ENCODE measurements around the gene SMIM36. TPM values are rescaled to one million over a fixed set of nuclear protein-coding genes. Genes with fewer than 3 reads are reported as not detected.
A peak's percentile ranks its signal among the peaks of the same experiment; 100 is the strongest.

The SMIM36 gene
- total RNA-seq: not detected

DNA sequence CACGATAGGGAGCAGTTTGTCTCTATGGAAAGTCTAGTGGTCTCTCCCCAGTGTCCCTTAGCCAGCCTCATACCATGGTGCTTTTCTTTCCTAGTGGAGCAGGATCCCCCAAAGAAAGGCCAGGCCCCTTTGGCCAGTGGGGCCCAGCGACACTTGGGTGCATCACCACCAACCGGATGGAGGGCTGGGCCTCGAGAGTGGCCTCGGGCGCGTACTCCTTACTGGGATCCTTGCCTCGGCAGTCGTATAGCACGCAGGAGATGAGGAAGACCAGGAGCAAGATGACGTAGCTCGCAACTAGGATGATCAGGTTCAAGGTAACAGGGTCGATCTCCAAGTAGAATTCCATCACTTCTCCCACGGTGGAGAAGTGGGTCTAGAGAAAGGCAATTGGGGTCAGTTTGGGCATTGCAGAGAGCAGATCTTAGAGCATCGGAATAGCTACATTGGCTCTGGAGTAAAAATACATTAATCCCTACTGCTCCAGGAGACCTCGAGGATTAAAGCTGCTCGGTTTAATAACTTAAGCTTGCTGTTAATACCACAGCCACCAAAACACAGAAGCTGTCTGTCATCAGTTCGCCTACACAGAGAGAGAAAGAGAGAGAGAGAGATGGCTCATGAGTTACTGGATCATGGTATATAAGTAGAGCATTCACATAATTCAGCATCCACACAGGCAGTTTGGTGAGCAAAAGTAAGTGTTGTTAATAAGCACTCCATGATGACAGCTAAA, at the start of gene SMIM36:
Gene SMIM36 (minus strand): TSS at position 467 of the 736 bp plus-strand sequence.
- Histone ChIP-seq H3K9me3 (no peaks in the 10 kb centered on the region), H3K36me3 (no peaks in the 10 kb centered on the region), H3K4me1 (no peaks in the 10 kb centered on the region), H3K27ac (no peak within 1 kb of the TSS), H3K27me3 (no peaks in the 10 kb centered on the region), H3K4me3 (no peak within 1 kb of the TSS)
- TF ChIP-seq, protein P1, sequence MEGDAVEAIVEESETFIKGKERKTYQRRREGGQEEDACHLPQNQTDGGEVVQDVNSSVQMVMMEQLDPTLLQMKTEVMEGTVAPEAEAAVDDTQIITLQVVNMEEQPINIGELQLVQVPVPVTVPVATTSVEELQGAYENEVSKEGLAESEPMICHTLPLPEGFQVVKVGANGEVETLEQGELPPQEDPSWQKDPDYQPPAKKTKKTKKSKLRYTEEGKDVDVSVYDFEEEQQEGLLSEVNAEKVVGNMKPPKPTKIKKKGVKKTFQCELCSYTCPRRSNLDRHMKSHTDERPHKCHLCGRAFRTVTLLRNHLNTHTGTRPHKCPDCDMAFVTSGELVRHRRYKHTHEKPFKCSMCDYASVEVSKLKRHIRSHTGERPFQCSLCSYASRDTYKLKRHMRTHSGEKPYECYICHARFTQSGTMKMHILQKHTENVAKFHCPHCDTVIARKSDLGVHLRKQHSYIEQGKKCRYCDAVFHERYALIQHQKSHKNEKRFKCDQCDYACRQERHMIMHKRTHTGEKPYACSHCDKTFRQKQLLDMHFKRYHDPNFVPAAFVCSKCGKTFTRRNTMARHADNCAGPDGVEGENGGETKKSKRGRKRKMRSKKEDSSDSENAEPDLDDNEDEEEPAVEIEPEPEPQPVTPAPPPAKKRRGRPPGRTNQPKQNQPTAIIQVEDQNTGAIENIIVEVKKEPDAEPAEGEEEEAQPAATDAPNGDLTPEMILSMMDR (IDR thresholded peaks at IDR 0.05): no peak
- no peak for DNase-seq (ENCODE audit: low spot score in 2 of 2)
- intact Hi-C loops (cut with DNase I): loop anchor here (10.0 kb wide), 1 partner anchor 166 kb away; no protein-coding TSS in a partner anchor

DNA sequence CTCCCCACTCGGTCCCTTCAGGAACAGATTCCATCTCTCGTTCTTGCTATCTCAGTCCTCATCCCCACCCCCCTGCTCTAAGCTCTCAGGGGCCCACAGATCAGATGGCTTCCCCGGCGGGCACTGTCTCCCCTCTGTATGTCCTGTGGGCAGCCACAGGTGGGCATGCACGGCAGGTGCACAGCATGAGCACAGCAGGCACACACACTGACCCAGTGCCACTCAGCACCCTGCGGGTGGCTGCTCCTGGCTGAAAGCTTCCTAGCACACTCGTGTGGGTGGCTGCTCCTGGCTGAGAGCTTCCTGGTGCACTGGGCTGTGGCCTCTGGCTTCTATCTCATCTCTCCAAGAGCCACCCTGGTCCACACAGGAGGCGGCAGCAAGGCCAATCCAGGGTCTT, 44.5 kb upstream of the SMIM36 start:
- TF ChIP-seq, protein P1 (IDR thresholded peaks at IDR 0.05): no peak
- intact Hi-C loops (cut with DNase I): no loop called here
- H3K9me3 ChIP-seq: no peaks in the 10 kb centered on the region
- no peaks in the 10 kb centered on the region for H3K4me1 ChIP-seq
- DNase-seq (ENCODE audit: low spot score in 2 of 2): no peak
- no peaks in the 10 kb centered on the region for H3K27me3 ChIP-seq
- no peaks in the 10 kb centered on the region for H3K36me3 ChIP-seq
- no peak overlapping the region for H3K27ac ChIP-seq
- no peak overlapping the region for H3K4me3 ChIP-seq

DNA sequence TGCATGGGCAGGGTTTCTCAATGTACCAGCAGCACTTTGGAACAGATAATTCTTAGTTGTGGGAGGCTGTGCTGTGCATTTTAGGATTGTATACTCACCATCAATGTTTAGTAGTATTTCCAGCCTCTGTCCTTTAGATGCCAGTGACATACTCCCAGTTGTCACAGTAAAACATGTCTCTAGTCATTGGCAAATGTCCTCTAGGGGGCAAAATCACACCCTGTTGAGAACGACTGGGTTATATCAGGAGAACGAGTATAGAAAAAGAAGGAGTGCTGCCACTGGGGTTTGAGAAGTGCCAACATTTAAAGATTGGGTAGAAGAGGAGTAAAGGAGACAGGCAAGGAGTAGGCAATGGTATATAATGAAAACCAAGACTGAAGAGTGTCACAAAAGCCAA, 37.9 kb upstream of the SMIM36 start:
- Histone ChIP-seq H3K4me3 (no peak overlapping the region), H3K27ac (no peak overlapping the region), H3K36me3 (no peaks in the 10 kb centered on the region), H3K9me3 (no peaks in the 10 kb centered on the region), H3K4me1 (no peaks in the 10 kb centered on the region), H3K27me3 (no peaks in the 10 kb centered on the region)
- TF ChIP-seq, protein P1 (IDR thresholded peaks at IDR 0.05): peak in 1 of 3 experiments; percentile 11
- intact Hi-C loops (cut with DNase I): no loop called here
- DNase-seq (ENCODE audit: low spot score in 2 of 2): no peak

DNA sequence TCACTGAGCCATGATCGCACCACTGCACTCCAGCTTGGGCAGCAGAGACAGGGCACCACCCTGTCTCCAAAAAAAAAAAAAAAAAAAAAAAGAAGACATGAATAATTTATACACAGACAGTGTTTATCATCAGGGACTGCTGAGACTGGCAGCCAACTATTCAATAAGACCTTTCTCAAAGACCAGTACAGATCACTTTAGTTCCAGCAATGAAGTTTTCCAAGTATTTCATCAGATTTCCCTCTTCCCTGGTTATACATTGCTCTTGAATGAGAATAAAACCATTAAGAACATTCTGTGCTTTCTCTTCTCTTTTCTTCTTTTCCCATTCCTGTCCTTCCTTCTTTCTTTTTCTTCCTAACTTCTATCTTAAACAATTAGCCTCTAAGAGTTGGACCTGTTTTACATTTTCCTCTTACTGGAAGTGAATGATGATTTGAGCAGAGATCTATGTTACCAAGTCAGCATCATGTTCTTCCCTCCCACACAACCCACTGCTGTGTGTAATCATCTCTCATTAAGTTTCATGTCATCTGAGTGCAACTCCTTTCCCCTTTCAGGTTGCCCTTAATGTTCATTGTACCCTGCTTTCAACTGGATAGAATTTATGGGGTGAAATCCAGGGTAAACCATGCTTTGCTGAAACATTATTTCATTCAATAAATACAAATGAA, 35.9 kb upstream of the SMIM36 start:
- Histone ChIP-seq H3K9me3 (no peaks in the 10 kb centered on the region), H3K4me3 (no peak overlapping the region), H3K4me1 (no peaks in the 10 kb centered on the region), H3K27me3 (no peaks in the 10 kb centered on the region), H3K36me3 (no peaks in the 10 kb centered on the region), H3K27ac (no peak overlapping the region)
- TF ChIP-seq, protein P1 (IDR thresholded peaks at IDR 0.05): no peak
- no peak for DNase-seq (ENCODE audit: low spot score in 2 of 2)
- intact Hi-C loops (cut with DNase I): no loop called here

DNA sequence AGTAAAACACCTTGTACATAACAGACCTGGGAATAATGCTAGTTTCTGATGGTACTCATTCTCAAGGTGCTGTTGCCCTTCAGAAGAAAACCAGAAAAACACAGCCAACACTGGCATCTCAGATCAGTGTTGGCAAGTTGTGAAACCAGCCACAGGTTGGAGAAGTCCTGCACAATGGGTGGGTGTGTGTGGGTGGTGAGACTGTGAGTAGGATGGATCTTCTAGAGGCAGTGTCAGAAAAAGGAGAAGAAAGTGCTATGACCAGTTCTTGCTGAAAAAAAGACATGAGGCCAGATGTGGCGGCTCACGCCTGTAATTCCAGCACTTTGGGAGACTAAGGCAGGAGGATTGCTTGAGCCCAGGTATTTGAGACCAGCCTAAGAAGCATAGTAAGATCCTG, 35.2 kb upstream of the SMIM36 start:
- no peak overlapping the region for H3K27ac ChIP-seq
- intact Hi-C loops (cut with DNase I): no loop called here
- no peaks in the 10 kb centered on the region for H3K27me3 ChIP-seq

More for the DNA sequence above, 35.2 kb upstream of the SMIM36 start:
- Histone ChIP-seq H3K36me3 (no peaks in the 10 kb centered on the region), H3K9me3 (no peaks in the 10 kb centered on the region), H3K4me1 (no peaks in the 10 kb centered on the region), H3K4me3 (no peak overlapping the region)
- TF ChIP-seq, protein P1 (IDR thresholded peaks at IDR 0.05): no peak
- no peak for DNase-seq (ENCODE audit: low spot score in 2 of 2)

Data from ascending aorta (tissue), 2 donors.